Fibroblast of lung (primary cell): Measurements from ENCODE around the gene EZR. TPM values are rescaled to one million over a fixed set of nuclear protein-coding genes. Genes with fewer than 3 reads are reported as not detected.

Experiments used
- DNase-seq, 2 donors: peaks; one replicate each; pipeline versions ENCODE4 v3.0.0 to v3.0.0-alpha.2; 2010; ENCODE audit warnings: low read depth in 2 of 2
- H2AFZ ChIP-seq: 2 replicates; pipeline ENCODE4 v1.5.1; 2012; ENCODE audit warnings: low read length, control low read depth, inconsistent platforms
- H3K27ac ChIP-seq: 2 replicates; pipeline ENCODE4 v1.5.1; 2011; ENCODE audit warnings: low read length, control low read depth; ENCODE audit not compliant: insufficient read depth
- H3K27me3 ChIP-seq: 2 replicates; pipeline ENCODE4 v1.5.1; 2011; ENCODE audit warnings: mild to moderate bottlenecking, low read length; ENCODE audit not compliant: control insufficient read depth, insufficient read depth
- H3K36me3 ChIP-seq: 2 replicates; pipeline ENCODE4 v1.5.1; 2011; ENCODE audit warnings: low read length; ENCODE audit not compliant: control insufficient read depth, insufficient read depth
- H3K4me1 ChIP-seq: 2 replicates; pipeline ENCODE4 v1.5.1; 2011; ENCODE audit warnings: low read length; ENCODE audit not compliant: control insufficient read depth, insufficient read depth; ENCODE audit errors: extremely low read depth
- H3K4me2 ChIP-seq: 2 replicates; pipeline ENCODE4 v1.5.1; 2011; ENCODE audit warnings: low read length, control low read depth; ENCODE audit not compliant: insufficient read depth; ENCODE audit errors: extremely low read depth
- H3K4me3 ChIP-seq, 4 experiments: fragments of 200-600 bp in 1 of 4; sonication (generic) in 1 of 4; replicated peaks in 1 of 4; 2 replicates each; pipeline ENCODE4 v1.5.1; 2011 to 2016; ENCODE audit warnings: low read length in 4 of 4, low read depth in 3 of 4, mild to moderate bottlenecking in 3 of 4, control low read depth in 2 of 4, inconsistent platforms in 1 of 4, mixed read lengths in 1 of 4; ENCODE audit not compliant: insufficient read depth in 1 of 4; ENCODE audit errors: control extremely low read depth in 1 of 4
- H3K79me2 ChIP-seq: 2 replicates; pipeline ENCODE4 v1.5.1; 2012; ENCODE audit warnings: mild to moderate bottlenecking, low read length, inconsistent platforms; ENCODE audit not compliant: control insufficient read depth, insufficient read depth
- H3K9ac ChIP-seq: 2 replicates; pipeline ENCODE4 v1.5.1; 2011; ENCODE audit warnings: mild to moderate bottlenecking, low read length, control low read depth; ENCODE audit not compliant: insufficient read depth
- H3K9me3 ChIP-seq: 2 replicates; pipeline ENCODE4 v1.5.1; 2012; ENCODE audit warnings: low read depth, low read length; ENCODE audit not compliant: control insufficient read depth, insufficient read depth
- H4K20me1 ChIP-seq: 2 replicates; pipeline ENCODE4 v1.5.1; 2011; ENCODE audit warnings: low read length; ENCODE audit not compliant: control insufficient read depth, insufficient read depth; ENCODE audit errors: extremely low read depth
- CTCF ChIP-seq, 2 donors: IDR thresholded peaks in 1 of 2; conservative IDR thresholded peaks in 1 of 2; 1 replicate in 1 of 2; 2 replicates in 1 of 2; pipeline ENCODE4 v1.5.1; 2011 to 2012; ENCODE audit warnings: low read length in 2 of 2, control low read depth in 1 of 2, inconsistent platforms in 1 of 2, low read depth in 1 of 2, mild to moderate bottlenecking in 1 of 2
- EZH2 ChIP-seq: IDR thresholded peaks from 2 replicates; pipeline ENCODE4 v1.5.1; 2012; ENCODE audit warnings: low read length, control low read depth, mild to moderate bottlenecking; ENCODE audit errors: missing control alignments
- polyA plus RNA-seq, 2 donors: library from polyadenylated mRNA; depleted of rRNA in 1 of 2; stranded (reverse) in 1 of 2; unstranded in 1 of 2; fragments of >200 nt; gene quantifications; 2 replicates each; pipeline ENCODE4 v1.2.1, GENCODE V29; 2011 to 2012; ENCODE audit warnings: missing spikeins in 1 of 2
- total RNA-seq: library from RNA; depleted of rRNA; stranded (reverse); fragments of >200 nt; gene quantifications from 2 replicates; pipeline ENCODE4 v1.2.1, GENCODE V29; 2014

The EZR gene
- total and polyA plus RNA-seq, 2 donors (not counting 1 experiment from before 2014, with no cell fraction given) = 89.0 to 132 TPM

- Histone ChIP-seq H3K4me1 (peaks cover 7% of the 10 kb centered on the region), H3K79me2 (no peaks in the 10 kb centered on the region), H3K9me3 (no peaks in the 10 kb centered on the region), H3K27me3 (no peaks in the 10 kb centered on the region), H2AFZ (peak overlapping the region; percentile 34), H3K27ac (no peak overlapping the region), H4K20me1 (no peaks in the 10 kb centered on the region), H3K36me3 (no peaks in the 10 kb centered on the region), H3K4me3 (no peak overlapping the region), H3K9ac (no peak overlapping the region), H3K4me2 (no peak overlapping the region)
- DNase-seq = peak; percentile 32 to 33
- TF ChIP-seq CTCF (conservative IDR thresholded peaks at IDR 0.05 in 1 of 2, IDR thresholded peaks at IDR 0.05 in 1 of 2; ENCODE audit: low read depth in 1 of 2, low read length in 2 of 2) = no peak
- TF ChIP-seq EZH2 = no peak
These were observed 18.8 kb upstream of the EZR start for GRCh38 chr6:158837684-158838625.

- Histone ChIP-seq H3K9me3 (no peaks in the 10 kb centered on the region), H3K9ac (no peak overlapping the region), H3K27me3 (no peaks in the 10 kb centered on the region), H2AFZ (no peak overlapping the region), H3K4me1 (peaks cover 7% of the 10 kb centered on the region), H4K20me1 (no peaks in the 10 kb centered on the region), H3K79me2 (no peaks in the 10 kb centered on the region), H3K36me3 (no peaks in the 10 kb centered on the region), H3K4me3 (no peak overlapping the region), H3K4me2 (no peak overlapping the region), H3K27ac (no peak overlapping the region)
- TF ChIP-seq EZH2 (no peak), CTCF (conservative IDR thresholded peaks at IDR 0.05 in 1 of 2, IDR thresholded peaks at IDR 0.05 in 1 of 2; ENCODE audit: low read depth in 1 of 2, low read length in 2 of 2) (no peak)
- no peak for DNase-seq
These were observed 17.6 kb upstream of the EZR start for GRCh38 chr6:158836625-158837311.

GRCh38 chr6:158835616-158836221 is 16.6 kb upstream of the EZR start:
- TF ChIP-seq EZH2 (no peak), CTCF (conservative IDR thresholded peaks at IDR 0.05 in 1 of 2, IDR thresholded peaks at IDR 0.05 in 1 of 2; ENCODE audit: low read depth in 1 of 2, low read length in 2 of 2) (no peak)
- peak overlapping the region; percentile 92 for H2AFZ ChIP-seq
- H4K20me1 ChIP-seq = no peaks in the 10 kb centered on the region
- peak overlapping the region in 2 of 4 experiments; percentile 23 to 40 for H3K4me3 ChIP-seq
- H3K79me2 ChIP-seq = no peaks in the 10 kb centered on the region
- peaks cover 7% of the 10 kb centered on the region for H3K4me1 ChIP-seq
- H3K27ac ChIP-seq = peak overlapping the region; percentile 57
- peak overlapping the region; percentile 3 for H3K9ac ChIP-seq
- peak in 1 of 2 donors; percentile 77 for DNase-seq
- H3K9me3 ChIP-seq = no peaks in the 10 kb centered on the region
- peak overlapping the region; percentile 82 for H3K4me2 ChIP-seq
- H3K36me3 ChIP-seq = no peaks in the 10 kb centered on the region
- H3K27me3 ChIP-seq = no peaks in the 10 kb centered on the region
